Renal cortical epithelial cell (primary cell): ENCODE measurements around the gene GNAI3. TPM values are rescaled to one million over a fixed set of nuclear protein-coding genes. Genes with fewer than 3 reads are reported as not detected.

Source experiments
- DNase-seq: peaks from one replicate; pipeline ENCODE4 v3.0.0-alpha.2; 2011; ENCODE audit warnings: low read depth
- total RNA-seq: library from RNA; depleted of rRNA; stranded (reverse); fragments of >200 nt; gene quantifications from 2 replicates; pipeline ENCODE4 v1.2.3, GENCODE V29; 2014

GNAI3 gene
- total RNA-seq, 1 donor from 2014 or later: 25.0 TPM

- DNase-seq: peak; percentile 52
These were observed 88.0 kb downstream of the GNAI3 start for GRCh38 chr1:109636201-109636952.

- DNase-seq: no peak
These were observed 89.0 kb downstream of the GNAI3 start for GRCh38 chr1:109637446-109637845.

DNA sequence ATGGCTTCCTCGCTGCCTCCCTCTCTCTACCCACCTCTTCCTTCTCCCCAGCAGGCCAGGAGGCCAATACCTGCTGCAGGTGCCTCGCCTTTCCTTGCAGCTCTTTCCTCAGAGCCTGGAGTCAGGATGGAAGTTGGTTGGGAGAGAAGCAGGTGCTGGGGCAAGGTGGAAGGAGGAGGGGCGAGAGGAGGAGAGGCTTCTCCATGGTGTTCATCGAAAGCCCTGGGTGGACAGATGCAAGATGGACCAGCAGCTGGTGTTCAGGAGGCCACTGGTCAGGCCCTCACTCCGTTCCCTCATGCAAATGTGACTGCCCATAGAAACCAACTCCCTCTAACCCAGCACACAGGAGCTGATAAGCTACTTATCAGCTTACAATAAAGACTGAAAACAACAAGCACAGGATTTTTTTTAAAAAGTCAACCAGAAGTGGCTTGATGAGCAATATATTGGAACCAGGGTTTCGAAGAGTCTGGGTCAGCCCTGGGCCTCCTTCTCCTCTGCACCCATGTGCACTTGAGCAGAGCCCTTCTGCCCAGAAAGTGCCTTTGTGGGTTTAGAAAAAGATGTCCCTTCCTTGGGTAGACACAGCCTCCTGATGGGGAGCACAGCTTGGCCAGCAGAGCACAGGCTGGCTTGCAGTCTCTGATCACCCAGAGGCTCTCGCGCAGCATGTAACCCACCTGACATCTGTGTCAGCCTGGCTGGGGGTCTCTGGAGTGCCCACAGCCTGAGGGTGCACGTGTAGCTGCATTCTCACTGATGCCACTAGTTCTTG lies 90.8 kb downstream of the GNAI3 start:
- DNase-seq: no peak

DNA sequence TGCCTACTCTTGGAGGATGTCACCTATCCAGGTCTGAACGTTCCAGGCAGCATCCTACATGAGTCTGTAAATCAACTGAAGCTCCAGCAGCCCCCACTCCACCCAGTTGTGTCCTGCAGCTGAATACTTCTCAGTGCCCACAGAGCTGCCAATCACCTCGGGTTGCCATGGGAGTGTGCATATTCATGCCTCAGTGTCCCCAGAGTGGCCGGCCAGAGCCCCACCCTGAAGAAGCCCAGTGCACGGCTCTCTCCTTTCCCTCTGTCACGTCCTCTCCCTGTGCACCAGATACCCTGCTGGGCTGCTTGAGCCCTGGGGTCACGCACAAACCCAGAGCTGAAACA lies 91.4 kb downstream of the GNAI3 start:
- DNase-seq: no peak

DNA sequence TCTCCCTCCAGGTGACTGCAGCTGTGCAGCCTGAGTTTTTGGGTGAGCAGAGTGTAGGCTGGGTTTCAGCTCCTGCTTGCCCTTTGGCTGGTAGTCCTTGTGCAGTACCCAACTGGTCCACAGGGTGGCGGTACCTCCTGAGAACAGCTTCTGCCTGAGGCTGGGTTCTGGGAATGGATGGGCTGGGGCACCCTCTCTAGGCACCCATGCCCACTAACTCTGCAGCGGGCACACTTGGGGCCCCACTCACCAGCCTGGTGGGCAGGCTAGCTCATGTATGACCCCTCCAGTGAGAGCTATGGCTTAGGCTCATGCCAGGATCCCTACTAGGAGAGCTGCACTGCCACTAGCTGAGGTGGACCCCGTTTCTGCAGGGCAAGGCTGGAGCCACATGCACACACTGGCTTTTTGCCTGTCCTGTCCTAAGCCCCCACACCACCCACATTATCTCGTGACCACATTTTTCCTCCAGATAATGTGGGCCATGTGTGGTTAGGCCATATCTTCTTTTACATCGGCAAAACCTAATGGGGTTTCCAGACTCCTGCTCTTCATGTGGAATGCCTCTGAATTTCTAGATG lies 92.0 kb downstream of the GNAI3 start:
- DNase-seq: peak; percentile 35

DNA sequence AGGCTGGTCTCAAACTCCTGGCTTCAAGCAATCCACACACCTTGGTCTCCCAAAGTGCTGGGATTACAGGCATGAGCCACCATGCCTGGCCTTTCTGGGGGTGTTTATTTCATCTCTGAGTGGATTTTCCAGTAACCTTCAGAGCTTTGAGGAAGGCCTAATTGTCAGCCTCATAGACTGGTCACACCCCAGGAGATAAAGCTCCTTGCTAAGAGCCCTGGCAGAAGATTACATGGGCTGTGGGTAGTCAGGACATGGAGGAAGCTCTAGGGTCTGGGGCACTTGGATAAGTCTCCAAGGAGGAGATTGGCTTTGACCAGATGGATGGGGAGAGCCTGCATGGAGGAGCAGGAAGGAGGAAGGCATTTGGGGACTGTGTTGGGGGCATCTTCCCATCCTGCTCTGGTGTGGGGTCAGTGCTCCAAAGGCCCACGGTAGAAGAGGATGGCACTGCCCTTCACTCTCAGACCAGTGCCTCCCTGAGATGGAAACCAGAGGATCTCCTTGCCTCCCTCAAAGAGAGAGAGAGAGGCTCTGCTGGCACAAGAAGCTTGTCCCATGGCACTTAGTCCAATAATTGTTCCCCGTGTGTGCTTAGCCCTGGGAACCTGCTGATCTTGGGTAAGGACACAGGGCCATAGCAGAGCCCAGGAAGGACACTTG lies 92.8 kb downstream of the GNAI3 start:
- DNase-seq: no peak

DNA sequence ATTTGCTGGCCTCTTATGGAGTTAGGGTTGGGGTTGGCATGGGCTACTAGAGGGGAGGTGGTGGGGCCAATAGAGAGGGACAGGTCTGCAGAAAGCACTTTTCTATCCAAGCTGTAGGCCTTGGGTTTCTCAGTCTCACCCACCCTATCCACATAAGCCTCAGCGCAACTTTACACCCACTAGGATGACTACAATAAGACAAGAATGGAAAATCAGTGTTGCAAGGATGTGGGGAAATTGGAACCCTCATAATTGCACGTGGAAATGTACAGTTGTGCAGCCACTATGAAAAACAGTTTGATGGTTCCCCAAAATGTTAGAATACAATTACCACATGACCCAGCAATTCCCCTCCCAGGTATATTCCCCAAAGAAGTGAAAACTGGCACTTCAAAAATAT lies 93.4 kb downstream of the GNAI3 start:
- DNase-seq: no peak

- no peak for DNase-seq
These were observed 94.2 kb downstream of the GNAI3 start for GRCh38 chr1:109642626-109643025.

GRCh38 chr1:109643385-109644230 lies 95.2 kb downstream of the GNAI3 start:
- DNase-seq: no peak

DNA sequence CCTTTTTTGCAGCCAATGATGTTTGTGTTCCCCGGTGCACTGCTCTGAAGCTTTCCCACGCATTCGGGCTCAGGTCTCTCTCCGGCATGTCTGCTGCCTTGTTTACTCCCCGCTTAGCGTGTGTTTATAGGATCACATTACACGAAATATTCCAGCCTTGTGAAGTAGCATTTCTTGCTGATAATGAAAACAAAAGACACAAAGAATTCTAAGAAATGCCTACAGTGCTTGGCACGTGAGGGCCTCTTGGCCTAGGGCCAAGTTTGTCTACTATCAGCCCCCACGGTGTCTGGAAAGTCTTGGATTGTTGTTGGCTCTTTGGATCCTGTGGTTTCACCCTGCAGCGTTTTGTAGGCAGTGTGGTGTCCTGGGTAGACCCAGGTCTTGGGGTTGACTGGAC lies 96.3 kb downstream of the GNAI3 start:
- DNase-seq: no peak

- DNase-seq: peak; percentile 30
These were observed 101.1 kb downstream of the GNAI3 start for GRCh38 chr1:109649491-109649914.

DNA sequence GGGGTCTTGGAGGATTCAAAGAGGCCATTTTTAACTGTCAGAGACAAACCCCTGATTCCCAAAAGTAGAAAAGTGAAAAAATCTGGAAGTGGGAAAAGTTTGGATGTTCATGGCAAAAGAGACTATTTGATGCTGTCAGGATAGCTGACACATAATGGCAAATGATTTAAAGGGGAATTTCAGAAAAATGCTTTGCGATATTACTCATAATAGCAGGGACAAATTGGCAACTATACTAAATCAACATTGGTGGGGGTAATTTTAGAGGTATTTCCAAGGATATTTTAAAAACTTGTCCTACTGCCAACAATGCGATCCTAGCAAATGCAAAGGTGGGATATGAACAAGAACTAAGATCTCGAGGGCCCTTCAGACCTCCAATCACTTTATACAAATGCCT lies 102.2 kb downstream of the GNAI3 start:
- DNase-seq: no peak

- DNase-seq: no peak
These were observed 104.0 kb downstream of the GNAI3 start for GRCh38 chr1:109652402-109652801.

GRCh38 chr1:109653306-109653705 lies 104.9 kb downstream of the GNAI3 start:
- no peak for DNase-seq

- no peak for DNase-seq
These were observed 106.1 kb downstream of the GNAI3 start for GRCh38 chr1:109654519-109654918.

GRCh38 chr1:109655615-109656519 lies 107.5 kb downstream of the GNAI3 start, which contains the start of gene GSTM4:
Gene GSTM4, plus strand, starts transcription at chr1:109656099. Its CDS starts 291 bp downstream, at chr1:109656390.
- peak; percentile 33 for DNase-seq

DNA sequence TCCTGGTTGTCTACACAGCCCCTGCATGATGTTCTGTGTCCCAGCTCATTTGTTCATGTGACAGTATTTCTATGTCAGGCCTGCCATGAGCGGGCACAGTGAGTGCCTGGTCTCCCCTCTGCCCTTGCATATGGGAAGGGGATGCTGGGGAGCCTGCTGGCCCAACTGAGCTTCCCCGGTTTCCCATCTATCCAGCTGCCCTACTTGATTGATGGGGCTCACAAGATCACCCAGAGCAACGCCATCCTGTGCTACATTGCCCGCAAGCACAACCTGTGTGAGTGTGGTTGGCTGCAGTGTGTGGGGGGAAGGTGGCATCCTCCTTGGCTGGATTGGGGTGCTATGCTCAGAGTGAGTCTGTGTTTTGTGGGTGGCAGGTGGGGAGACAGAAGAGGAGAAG lies 109.0 kb downstream of the GNAI3 start:
- DNase-seq: no peak

DNA sequence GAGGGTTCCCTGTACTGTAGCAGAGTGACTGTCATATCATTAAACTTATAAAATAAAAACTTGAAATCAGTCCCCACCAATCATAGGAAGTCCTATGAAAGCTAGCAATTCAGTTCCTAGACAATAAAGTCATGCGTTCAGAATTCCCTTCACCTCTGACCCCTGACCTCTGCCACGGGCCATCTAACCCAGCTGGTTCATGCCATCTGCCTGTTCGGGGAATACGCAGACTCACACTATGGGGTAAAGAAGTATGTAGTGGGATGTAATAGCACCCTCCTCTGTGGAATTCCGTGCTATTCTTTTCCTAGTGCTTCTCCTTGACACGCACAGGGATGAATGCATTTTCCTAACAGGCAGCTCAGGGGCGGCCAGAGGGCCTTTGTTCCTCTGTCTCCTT lies 109.6 kb downstream of the GNAI3 start:
- no peak for DNase-seq

DNA sequence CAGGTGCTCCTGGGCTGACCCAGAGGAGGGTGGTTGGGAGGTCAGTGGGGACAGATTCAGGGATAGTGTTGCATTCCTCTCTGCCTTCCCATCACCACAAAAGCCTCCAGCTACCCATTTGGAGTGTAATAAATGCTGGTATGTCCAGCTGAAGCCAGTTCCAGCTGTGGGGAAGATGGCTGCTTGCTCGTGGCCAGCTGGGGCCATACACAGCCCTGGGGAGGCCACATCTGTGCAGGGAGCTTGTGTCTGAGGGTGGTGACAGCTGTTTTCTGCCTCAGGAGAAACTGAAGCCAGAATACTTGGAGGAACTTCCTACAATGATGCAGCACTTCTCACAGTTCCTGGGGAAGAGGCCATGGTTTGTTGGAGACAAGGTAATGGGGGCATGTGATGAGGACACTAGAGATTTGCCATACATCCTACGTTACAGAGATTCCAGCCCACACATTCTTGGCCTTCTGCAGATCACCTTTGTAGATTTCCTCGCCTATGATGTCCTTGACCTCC lies 110.2 kb downstream of the GNAI3 start:
- no peak for DNase-seq

GRCh38 chr1:109659145-109659544 lies 110.7 kb downstream of the GNAI3 start:
- peak; percentile 44 for DNase-seq
